HEK293 (cell line): ENCODE measurements around the gene IFITM1.
A peak's percentile ranks its signal among the peaks of the same experiment; 100 is the strongest.

Source experiments
- CTCF ChIA-PET: fragments of 350-600 bp; formaldehyde crosslinking; extraction: SDS; loops from one replicate; lab custom pipeline; 2021; ENCODE audit warnings: antibody characterized with exemption; lab: Yijun Ruan, JAX
- POLR2A ChIA-PET: fragments of 300-600 bp; formaldehyde crosslinking; extraction: SDS; loops from one replicate; lab custom pipeline; 2020; ENCODE audit warnings: antibody characterized with exemption, inconsistent platforms; lab: Yijun Ruan, JAX
- H3K27ac ChIP-seq: fragments of 200-500 bp; sonication (Bioruptor generic); 2 replicates; pipeline ENCODE4 v1.5.1; 2014; ENCODE audit warnings: low read depth, low read length, control low read depth, inconsistent platforms; ENCODE audit errors: extremely low read depth
- H3K36me3 ChIP-seq, 2 experiments: fragments of 200-500 bp in 1 of 2; sonication (Bioruptor generic) in 1 of 2; 1 replicate in 1 of 2; 2 replicates in 1 of 2; pipeline ENCODE4 v1.5.1; 2014 to 2017; ENCODE audit warnings: inconsistent platforms in 2 of 2, low read length in 2 of 2; ENCODE audit not compliant: control insufficient read depth in 2 of 2, insufficient read depth in 1 of 2
- H3K4me1 ChIP-seq: fragments of 200-500 bp; sonication (Bioruptor generic); 2 replicates; pipeline ENCODE4 v1.5.1; 2014; ENCODE audit warnings: mild to moderate bottlenecking, low read length, inconsistent platforms; ENCODE audit not compliant: control insufficient read depth, insufficient read depth
- H3K4me3 ChIP-seq: 2 replicates; pipeline ENCODE4 v1.5.1; 2011; ENCODE audit warnings: low read depth, mild to moderate bottlenecking, control low read depth, low read length, moderate library complexity
- H3K9me3 ChIP-seq: fragments of 200-500 bp; sonication (Bioruptor generic); 2 replicates; pipeline ENCODE4 v1.5.1; 2014; ENCODE audit warnings: low read depth, low read length, inconsistent platforms; ENCODE audit not compliant: control insufficient read depth, insufficient read depth
- BCL6B ChIP-seq: fragments of 450-650 bp; formaldehyde crosslinking; IDR thresholded peaks from 2 replicates; pipeline ENCODE4 v1.5.1; 2017; ENCODE audit warnings: missing biosample characterization, missing genetic modification characterization
- GLIS1 ChIP-seq: fragments of 450-650 bp; formaldehyde crosslinking; IDR thresholded peaks from 2 replicates; pipeline ENCODE4 v1.5.1; 2016; ENCODE audit warnings: missing biosample characterization, missing genetic modification characterization
- HIC1 ChIP-seq: fragments of 450-650 bp; formaldehyde crosslinking; IDR thresholded peaks from 2 replicates; pipeline ENCODE4 v1.5.1; 2016; ENCODE audit warnings: missing biosample characterization, missing genetic modification characterization
- HOXD13 ChIP-seq: sonication (generic); formaldehyde crosslinking; IDR thresholded peaks from 2 replicates; pipeline ENCODE4 v1.8.0; 2022; ENCODE audit warnings: missing genetic modification reagents, borderline replicate concordance
- KLF1 ChIP-seq: fragments of 450-650 bp; formaldehyde crosslinking; IDR thresholded peaks from 2 replicates; pipeline ENCODE4 v1.5.1; 2016; ENCODE audit warnings: missing biosample characterization, missing genetic modification characterization
- PBX3 ChIP-seq: sonication (generic); formaldehyde crosslinking; IDR thresholded peaks from 2 replicates; pipeline ENCODE4 v1.8.1; 2022; ENCODE audit warnings: mild to moderate bottlenecking, moderate library complexity, missing genetic modification reagents
- SP7 ChIP-seq: fragments of 450-650 bp; formaldehyde crosslinking; IDR thresholded peaks from 2 replicates; pipeline ENCODE4 v1.5.1; 2016; ENCODE audit warnings: missing biosample characterization, missing genetic modification characterization
- ZNF280C ChIP-seq: fragments of 450-650 bp; formaldehyde crosslinking; IDR thresholded peaks from 2 replicates; pipeline ENCODE4 v1.5.1; 2016; ENCODE audit warnings: missing biosample characterization, missing genetic modification characterization
- ZNF501 ChIP-seq: fragments of 450-650 bp; formaldehyde crosslinking; IDR thresholded peaks from 2 replicates; pipeline ENCODE4 v1.5.1; 2016; ENCODE audit warnings: missing biosample characterization, missing genetic modification characterization
- ZNF660 ChIP-seq: fragments of 450-650 bp; IDR thresholded peaks from 2 replicates; pipeline ENCODE4 v1.5.1; 2018; ENCODE audit warnings: missing biosample characterization, mild to moderate bottlenecking, missing genetic modification characterization
- ZNF777 ChIP-seq: fragments of 450-650 bp; formaldehyde crosslinking; IDR thresholded peaks from 2 replicates; pipeline ENCODE4 v1.5.1; 2017; ENCODE audit warnings: missing biosample characterization, missing genetic modification characterization, borderline replicate concordance
- ZSCAN23 ChIP-seq: fragments of 450-650 bp; formaldehyde crosslinking; IDR thresholded peaks from 2 replicates; pipeline ENCODE4 v1.5.1; 2016; ENCODE audit warnings: missing biosample characterization, missing genetic modification characterization
- TF ChIP-seq, protein P1 (sequence below): fragments of 450-650 bp; formaldehyde crosslinking; IDR thresholded peaks from 2 replicates; pipeline ENCODE4 v1.5.1; 2016; ENCODE audit warnings: missing biosample characterization, missing genetic modification characterization, low read depth
- TF ChIP-seq, protein P2 (sequence below): fragments of 450-650 bp; formaldehyde crosslinking; IDR thresholded peaks from 2 replicates; pipeline ENCODE4 v1.5.1; 2016; ENCODE audit warnings: missing biosample characterization, missing genetic modification characterization, borderline replicate concordance

IFITM1 gene

DNA sequence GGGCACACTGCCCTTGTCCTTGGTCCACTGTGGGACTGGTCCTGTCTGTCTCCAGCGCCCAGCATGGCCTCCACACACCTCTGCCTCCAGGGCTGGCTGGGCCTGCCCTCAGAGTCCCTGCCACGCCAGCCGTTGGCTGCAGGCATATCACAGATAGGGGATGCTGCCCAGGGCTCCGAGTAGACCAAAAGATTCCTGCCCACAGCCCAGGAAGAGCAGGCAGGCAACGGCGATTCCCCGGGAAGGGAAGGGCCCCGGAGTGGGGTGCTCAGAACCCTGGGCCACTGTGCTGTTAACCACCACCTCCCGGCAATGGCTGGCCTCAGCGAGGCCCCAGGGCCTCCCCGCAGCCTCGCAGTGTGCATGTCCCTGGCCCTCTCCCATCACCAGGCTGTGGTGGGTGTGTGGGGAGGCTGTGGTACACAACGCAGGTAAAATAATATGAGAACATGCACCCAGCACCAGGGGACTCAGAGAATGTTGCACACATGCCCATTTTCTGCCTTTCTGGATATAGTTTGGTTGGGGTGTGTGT lies 16.7 kb upstream of the IFITM1 start:
- CTCF ChIA-PET = no interaction called here
- TF ChIP-seq HOXD13 (CRISPR knock-in tag) (no peak), GLIS1 (tag by site-specific recombination) (no peak), BCL6B (no peak), ZNF501 (no peak), SP7 (no peak)
- TF ChIP-seq, protein P1, sequence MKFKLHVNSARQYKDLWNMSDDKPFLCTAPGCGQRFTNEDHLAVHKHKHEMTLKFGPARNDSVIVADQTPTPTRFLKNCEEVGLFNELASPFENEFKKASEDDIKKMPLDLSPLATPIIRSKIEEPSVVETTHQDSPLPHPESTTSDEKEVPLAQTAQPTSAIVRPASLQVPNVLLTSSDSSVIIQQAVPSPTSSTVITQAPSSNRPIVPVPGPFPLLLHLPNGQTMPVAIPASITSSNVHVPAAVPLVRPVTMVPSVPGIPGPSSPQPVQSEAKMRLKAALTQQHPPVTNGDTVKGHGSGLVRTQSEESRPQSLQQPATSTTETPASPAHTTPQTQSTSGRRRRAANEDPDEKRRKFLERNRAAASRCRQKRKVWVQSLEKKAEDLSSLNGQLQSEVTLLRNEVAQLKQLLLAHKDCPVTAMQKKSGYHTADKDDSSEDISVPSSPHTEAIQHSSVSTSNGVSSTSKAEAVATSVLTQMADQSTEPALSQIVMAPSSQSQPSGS (tag by site-specific recombination) = no peak
- H3K9me3 ChIP-seq = no peaks in the 10 kb centered on the region
- no peak overlapping the region for H3K4me3 ChIP-seq
- H3K36me3 ChIP-seq = peaks cover 0 to 24% of the 10 kb centered on the region in 2 experiments; a peak in 1 of 3 replicates
- no peaks in the 10 kb centered on the region for H3K4me1 ChIP-seq
- POLR2A ChIA-PET = no interaction called here
- H3K27ac ChIP-seq = no peak overlapping the region

GRCh38 chr11:297586-298405 lies 16.0 kb upstream of the IFITM1 start:
- no peak overlapping the region for H3K27ac ChIP-seq
- H3K9me3 ChIP-seq = no peaks in the 10 kb centered on the region
- ChIA-PET POLR2A (no interaction called here), CTCF (interaction anchor here (0.7 kb wide), 1 partner anchor 26 kb away, joined by 3 read pairs; no protein-coding TSS in a partner anchor)
- H3K4me1 ChIP-seq = no peaks in the 10 kb centered on the region
- H3K4me3 ChIP-seq = no peak overlapping the region
- TF ChIP-seq ZSCAN23 (tag by site-specific recombination) = no peak
- TF ChIP-seq ZNF777 (tag by site-specific recombination) = no peak
- TF ChIP-seq KLF1 = peak; percentile 31; the same call in 1 of the 2 replicates
- TF ChIP-seq ZNF660 (tag by site-specific recombination) = no peak
- TF ChIP-seq ZNF280C (tag by site-specific recombination) = no peak
- TF ChIP-seq HIC1 (tag by site-specific recombination) = no peak
- TF ChIP-seq, protein P2, sequence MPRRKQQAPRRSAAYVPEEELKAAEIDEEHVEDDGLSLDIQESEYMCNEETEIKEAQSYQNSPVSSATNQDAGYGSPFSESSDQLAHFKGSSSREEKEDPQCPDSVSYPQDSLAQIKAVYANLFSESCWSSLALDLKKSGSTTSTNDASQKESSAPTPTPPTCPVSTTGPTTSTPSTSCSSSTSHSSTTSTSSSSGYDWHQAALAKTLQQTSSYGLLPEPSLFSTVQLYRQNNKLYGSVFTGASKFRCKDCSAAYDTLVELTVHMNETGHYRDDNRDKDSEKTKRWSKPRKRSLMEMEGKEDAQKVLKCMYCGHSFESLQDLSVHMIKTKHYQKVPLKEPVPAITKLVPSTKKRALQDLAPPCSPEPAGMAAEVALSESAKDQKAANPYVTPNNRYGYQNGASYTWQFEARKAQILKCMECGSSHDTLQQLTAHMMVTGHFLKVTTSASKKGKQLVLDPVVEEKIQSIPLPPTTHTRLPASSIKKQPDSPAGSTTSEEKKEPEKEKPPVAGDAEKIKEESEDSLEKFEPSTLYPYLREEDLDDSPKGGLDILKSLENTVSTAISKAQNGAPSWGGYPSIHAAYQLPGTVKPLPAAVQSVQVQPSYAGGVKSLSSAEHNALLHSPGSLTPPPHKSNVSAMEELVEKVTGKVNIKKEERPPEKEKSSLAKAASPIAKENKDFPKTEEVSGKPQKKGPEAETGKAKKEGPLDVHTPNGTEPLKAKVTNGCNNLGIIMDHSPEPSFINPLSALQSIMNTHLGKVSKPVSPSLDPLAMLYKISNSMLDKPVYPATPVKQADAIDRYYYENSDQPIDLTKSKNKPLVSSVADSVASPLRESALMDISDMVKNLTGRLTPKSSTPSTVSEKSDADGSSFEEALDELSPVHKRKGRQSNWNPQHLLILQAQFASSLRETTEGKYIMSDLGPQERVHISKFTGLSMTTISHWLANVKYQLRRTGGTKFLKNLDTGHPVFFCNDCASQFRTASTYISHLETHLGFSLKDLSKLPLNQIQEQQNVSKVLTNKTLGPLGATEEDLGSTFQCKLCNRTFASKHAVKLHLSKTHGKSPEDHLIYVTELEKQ (tag by site-specific recombination) = no peak
- TF ChIP-seq HOXD13 (CRISPR knock-in tag) = no peak
- no peak for TF ChIP-seq PBX3
- H3K36me3 ChIP-seq = peaks cover 0 to 17% of the 10 kb centered on the region in 2 experiments; a peak in 1 of 3 replicates
